Left renal cortex interstitium (tissue), 4 donors: Measurements from ENCODE around the gene HCRTR1. TPM values are rescaled to one million over a fixed set of nuclear protein-coding genes. Genes with fewer than 3 reads are reported as not detected.

ENCODE experiments used
- DNase-seq, 4 donors: peaks; one replicate each; pipeline ENCODE4 v3.0.0-alpha.2; 2013; ENCODE audit warnings: low read depth in 4 of 4, low spot score in 2 of 4, missing footprints in 1 of 4
- polyA plus RNA-seq, 4 donors: library from polyadenylated mRNA; unstranded; fragments of 120-200 nt; gene quantifications; one replicate each; pipeline ENCODE4 v1.2.1, GENCODE V29; 2013; ENCODE audit not compliant: insufficient read length in 4 of 4

Gene HCRTR1
- polyA plus RNA-seq, 4 donors: 0.07 to 0.25 (median 0.14) TPM

- DNase-seq: no peak
These were observed 28.9 kb downstream of the HCRTR1 start for GRCh38 chr1:31646259-31646960.

DNA sequence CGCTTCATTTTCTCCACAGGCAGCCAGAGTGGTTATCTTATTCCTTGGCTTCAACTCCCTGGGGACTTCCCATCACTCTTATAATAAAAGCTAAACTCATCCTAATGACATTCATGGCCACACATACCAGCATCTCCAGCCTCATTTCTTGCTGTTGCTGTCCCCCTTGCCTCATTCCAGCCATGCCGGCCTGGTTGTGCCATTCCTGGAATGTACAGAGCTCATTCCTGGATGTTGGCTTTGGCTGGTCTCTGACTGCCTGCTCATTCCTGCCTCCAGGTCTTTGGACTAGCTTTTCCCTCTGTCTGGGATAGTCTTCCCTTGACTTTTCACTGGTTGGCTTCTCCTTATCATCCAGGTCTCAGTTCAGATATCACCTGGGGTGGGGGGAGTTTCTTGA lies 29.6 kb downstream of the HCRTR1 start:
- DNase-seq: no peak

DNA sequence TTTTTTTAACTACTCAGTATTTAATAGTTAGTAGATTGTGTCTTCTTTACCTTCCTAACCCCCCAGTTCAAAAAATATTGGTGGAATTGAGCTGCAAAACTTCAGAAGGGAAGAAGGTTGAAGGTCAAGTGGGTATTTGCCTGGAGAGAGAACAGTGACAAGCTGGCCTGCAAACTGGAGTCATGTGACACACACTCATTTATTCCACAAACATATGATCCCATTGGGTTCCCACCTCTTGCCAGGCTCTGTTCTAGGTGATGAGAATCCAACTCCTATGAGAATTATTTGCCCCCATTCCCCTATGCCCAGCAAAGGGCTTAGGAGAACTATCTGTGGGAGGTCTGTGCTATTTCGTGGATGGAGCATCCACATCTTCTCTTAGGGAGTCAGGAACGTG lies 30.7 kb downstream of the HCRTR1 start:
- no peak for DNase-seq

DNA sequence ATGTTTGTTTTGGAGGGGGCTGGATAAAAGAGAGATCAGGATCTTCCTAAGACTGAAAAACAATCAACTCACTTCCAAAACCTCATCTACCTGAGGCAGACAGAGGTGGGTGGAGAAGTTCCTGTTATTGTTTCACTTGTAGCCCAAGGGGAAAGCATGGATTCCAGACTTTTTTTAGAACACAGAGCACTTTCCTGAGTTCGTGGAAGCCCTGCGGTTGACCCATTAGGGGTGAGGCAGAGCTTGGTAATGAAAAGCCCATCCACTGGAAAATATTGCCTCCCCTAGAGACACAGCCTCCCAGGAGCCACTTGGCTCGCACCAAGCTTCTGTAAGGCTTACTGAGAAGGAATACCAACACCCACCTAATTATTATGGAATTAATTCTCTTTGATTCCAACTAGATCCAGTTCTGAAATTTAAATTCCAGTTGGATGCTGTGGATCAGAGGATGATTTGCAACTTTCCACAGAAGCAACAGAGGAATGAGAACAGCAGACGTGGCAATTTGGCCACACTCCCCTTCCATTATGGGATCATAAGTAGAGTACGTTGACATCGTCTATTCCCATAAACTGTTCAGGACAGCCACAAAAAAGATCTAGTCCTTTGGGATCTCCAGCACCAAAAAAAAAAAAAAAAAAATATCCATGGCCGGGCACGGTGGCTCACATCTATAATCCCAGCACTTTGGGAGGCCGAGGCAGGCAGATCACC lies 31.3 kb downstream of the HCRTR1 start:
- DNase-seq: no peak

- DNase-seq: no peak
These were observed 32.9 kb downstream of the HCRTR1 start for GRCh38 chr1:31650161-31651088.

GRCh38 chr1:31651089-31651420 lies 33.6 kb downstream of the HCRTR1 start:
- no peak for DNase-seq

- DNase-seq: no peak
These were observed 34.3 kb downstream of the HCRTR1 start for GRCh38 chr1:31651766-31652165.

- DNase-seq: no peak
These were observed 35.5 kb downstream of the HCRTR1 start for GRCh38 chr1:31652891-31653499.

- DNase-seq: no peak
These were observed 36.4 kb downstream of the HCRTR1 start for GRCh38 chr1:31653717-31654473.

DNA sequence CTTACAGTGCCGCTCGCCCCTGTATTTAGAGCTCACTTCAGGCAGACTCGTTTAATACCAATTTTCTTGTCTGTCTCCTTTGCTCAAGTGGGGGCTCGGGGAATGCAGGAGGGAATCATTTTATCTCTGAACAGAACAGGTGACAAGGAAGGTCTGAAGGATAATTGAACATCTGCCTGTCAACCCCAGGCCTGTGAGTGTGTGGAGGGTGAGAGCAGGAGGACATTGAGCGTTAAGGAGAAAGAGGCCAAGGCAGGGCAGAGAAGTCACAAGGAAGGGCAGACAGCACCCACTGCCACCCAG lies 36.9 kb downstream of the HCRTR1 start:
- no peak for DNase-seq

DNA sequence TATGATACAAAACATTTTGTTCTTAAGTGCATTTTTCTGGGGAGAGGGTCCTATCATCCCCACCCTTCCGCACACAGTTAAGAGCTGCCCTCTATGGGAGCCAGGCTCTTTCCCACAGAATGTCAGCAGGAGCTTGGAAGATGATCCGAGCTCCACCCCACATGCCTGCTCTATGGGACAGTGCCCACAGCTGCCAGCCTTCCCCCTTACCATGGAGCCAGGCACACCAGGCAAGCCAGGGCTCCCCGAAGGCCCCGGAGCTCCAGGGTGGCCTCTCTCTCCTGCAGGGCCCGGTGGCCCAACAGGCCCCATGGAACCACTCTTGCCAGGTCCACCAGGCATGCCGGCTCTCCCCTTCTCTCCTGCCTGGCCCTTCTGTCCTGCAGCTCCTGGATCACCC lies 37.6 kb downstream of the HCRTR1 start:
- DNase-seq: no peak

DNA sequence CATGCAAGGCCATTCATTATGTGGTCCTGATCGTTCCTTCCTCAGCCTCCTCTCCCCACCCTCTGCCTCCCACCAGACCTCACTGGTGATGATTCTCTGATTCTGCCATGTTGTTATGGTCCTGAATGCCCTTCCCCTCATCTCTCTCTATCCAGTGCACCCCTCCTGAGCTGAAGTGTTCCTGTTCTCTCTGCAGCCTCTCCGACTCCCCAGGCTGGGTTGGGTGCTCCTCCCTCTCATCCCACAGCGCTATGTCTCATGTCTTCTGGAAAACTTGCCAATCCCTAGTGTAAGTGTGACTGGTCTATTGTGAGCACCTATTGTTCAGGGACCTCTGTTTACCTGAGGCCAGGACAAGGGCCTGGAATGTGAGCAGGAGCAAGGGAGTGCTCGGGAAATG lies 38.3 kb downstream of the HCRTR1 start:
- no peak for DNase-seq

- DNase-seq: no peak
These were observed 39.7 kb downstream of the HCRTR1 start for GRCh38 chr1:31657020-31657804.

GRCh38 chr1:31657972-31658510 lies 40.6 kb downstream of the HCRTR1 start:
- DNase-seq: no peak

- DNase-seq: no peak
These were observed 41.2 kb downstream of the HCRTR1 start for GRCh38 chr1:31658721-31659120.

DNA sequence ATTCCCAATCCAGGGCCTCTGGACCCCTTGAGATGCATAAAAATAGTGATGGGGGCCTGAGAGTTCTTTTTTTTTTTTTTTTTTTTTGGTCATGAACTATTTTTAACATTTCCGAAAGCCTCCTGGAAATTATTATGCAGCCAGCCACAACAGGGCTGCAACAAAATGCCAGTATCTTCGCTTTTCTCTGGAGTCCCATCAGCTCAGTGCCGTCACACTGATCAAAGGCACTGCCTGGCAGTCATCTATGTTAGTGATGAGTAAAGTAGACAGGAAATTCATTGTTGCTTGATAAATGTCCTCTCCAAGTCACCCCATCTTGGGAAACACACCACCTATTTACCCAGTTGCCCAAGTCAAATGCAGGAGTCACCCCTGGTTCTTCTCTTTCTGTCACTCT lies 42.4 kb downstream of the HCRTR1 start:
- DNase-seq: no peak

GRCh38 chr1:31660871-31661455 lies 43.5 kb downstream of the HCRTR1 start:
- no peak for DNase-seq

DNA sequence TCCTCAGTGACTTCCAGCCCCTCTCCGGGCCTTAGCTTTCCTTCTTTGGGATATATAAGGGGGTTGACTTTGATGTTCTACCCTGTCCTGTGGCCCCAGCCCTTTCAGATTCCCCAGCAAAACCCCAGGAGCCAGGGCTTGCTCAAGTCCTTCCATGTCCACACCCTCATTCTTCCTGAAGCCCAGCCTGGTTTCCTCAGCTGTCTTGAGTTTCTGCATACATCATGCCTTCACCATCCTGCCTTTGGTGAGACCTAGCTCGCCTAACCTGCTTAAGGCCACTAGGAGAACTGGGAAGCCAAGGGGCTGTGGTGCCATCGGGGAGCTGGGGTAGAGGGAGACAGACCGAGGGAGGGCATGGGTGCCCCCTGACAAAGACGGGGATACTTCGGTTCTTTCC lies 44.4 kb downstream of the HCRTR1 start:
- no peak for DNase-seq

GRCh38 chr1:31662463-31662862 lies 45.0 kb downstream of the HCRTR1 start:
- DNase-seq: no peak
